ENCODE data around the gene NAV3.
"Not testable (repeated sequence)": the region's sequence is repeated elsewhere in the genome, so short reads cannot be mapped to it uniquely, and the experiment has no call there.

NAV3 gene

GRCh38 chr12:78241446-78241845 is 410.8 kb downstream of the NAV3 start:
- no peak for DNase-seq
- no peaks in the 10 kb centered on the region for H3K27me3 ChIP-seq (replicated peaks)
- in situ Hi-C loops (cut with HindIII; ENCODE audit: low pct_ligation_motif_present, low sequenced_read_pairs): no loop called here
- H3K27ac ChIP-seq: no peak overlapping the region
- no peak for TF ChIP-seq CTCF (IDR thresholded peaks at IDR 0.05; ENCODE audit: low read depth, low read length, missing control alignments)
- no peaks in the 10 kb centered on the region for H3K36me3 ChIP-seq (replicated peaks)
- H3K4me3 ChIP-seq (ENCODE audit: low read depth, low read length): no peak overlapping the region

- no peaks in the 10 kb centered on the region for H3K27me3 ChIP-seq (replicated peaks)
- in situ Hi-C loops (cut with HindIII; ENCODE audit: low pct_ligation_motif_present, low sequenced_read_pairs): no loop called here
- no peak for TF ChIP-seq CTCF (IDR thresholded peaks at IDR 0.05; ENCODE audit: low read depth, low read length, missing control alignments)
- no peak for DNase-seq
- no peak overlapping the region for H3K27ac ChIP-seq
- H3K36me3 ChIP-seq (replicated peaks): no peaks in the 10 kb centered on the region
- H3K4me3 ChIP-seq (ENCODE audit: low read depth, low read length): no peak overlapping the region
Observed at GRCh38 chr12:78244916-78245507, 414.3 kb downstream of the NAV3 start.

GRCh38 chr12:78248321-78248720 is 417.6 kb downstream of the NAV3 start:
- Histone ChIP-seq H3K27me3 (replicated peaks) (no peaks in the 10 kb centered on the region), H3K4me3 (ENCODE audit: low read depth, low read length) (no peak overlapping the region), H3K27ac (no peak overlapping the region), H3K36me3 (replicated peaks) (no peaks in the 10 kb centered on the region)
- in situ Hi-C loops (cut with HindIII; ENCODE audit: low pct_ligation_motif_present, low sequenced_read_pairs): no loop called here
- TF ChIP-seq CTCF (IDR thresholded peaks at IDR 0.05; ENCODE audit: low read depth, low read length, missing control alignments): no peak
- peak; percentile 5 for DNase-seq

- no peak for TF ChIP-seq CTCF (IDR thresholded peaks at IDR 0.05; ENCODE audit: low read depth, low read length, missing control alignments)
- Histone ChIP-seq H3K36me3 (replicated peaks) (no peaks in the 10 kb centered on the region), H3K27ac (no peak overlapping the region), H3K4me3 (ENCODE audit: low read depth, low read length) (no peak overlapping the region), H3K27me3 (replicated peaks) (no peaks in the 10 kb centered on the region)
- in situ Hi-C loops (cut with HindIII; ENCODE audit: low pct_ligation_motif_present, low sequenced_read_pairs): no loop called here
- no peak for DNase-seq
Observed at GRCh38 chr12:78249578-78249977, 418.9 kb downstream of the NAV3 start.

- H3K36me3 ChIP-seq (replicated peaks); in situ Hi-C loops (cut with HindIII; ENCODE audit: low pct_ligation_motif_present, low sequenced_read_pairs); H3K27me3 ChIP-seq (replicated peaks); H3K27ac ChIP-seq; H3K4me3 ChIP-seq (ENCODE audit: low read depth, low read length); DNase-seq: not testable (repeated sequence)
Observed at GRCh38 chr12:78257662-78258061, 427.0 kb downstream of the NAV3 start.

GRCh38 chr12:78260976-78261375 is 430.3 kb downstream of the NAV3 start:
- H3K4me3 ChIP-seq (ENCODE audit: low read depth, low read length): no peak overlapping the region
- DNase-seq: no peak
- H3K36me3 ChIP-seq (replicated peaks): no peaks in the 10 kb centered on the region
- in situ Hi-C loops (cut with HindIII; ENCODE audit: low pct_ligation_motif_present, low sequenced_read_pairs): no loop called here
- no peaks in the 10 kb centered on the region for H3K27me3 ChIP-seq (replicated peaks)
- no peak for TF ChIP-seq CTCF (IDR thresholded peaks at IDR 0.05; ENCODE audit: low read depth, low read length, missing control alignments)
- H3K27ac ChIP-seq: no peak overlapping the region
